HG02852 (cell line): ENCODE measurements around the gene FYB1.

Experiments used
- ATAC-seq: cut with Tn5 transposase; IDR thresholded peaks from one replicate; pipeline ENCODE4 v1.9.1; 2021; ENCODE audit warnings: mild to moderate bottlenecking, moderate library complexity; ENCODE audit not compliant: unreplicated experiment

The FYB1 gene

DNA sequence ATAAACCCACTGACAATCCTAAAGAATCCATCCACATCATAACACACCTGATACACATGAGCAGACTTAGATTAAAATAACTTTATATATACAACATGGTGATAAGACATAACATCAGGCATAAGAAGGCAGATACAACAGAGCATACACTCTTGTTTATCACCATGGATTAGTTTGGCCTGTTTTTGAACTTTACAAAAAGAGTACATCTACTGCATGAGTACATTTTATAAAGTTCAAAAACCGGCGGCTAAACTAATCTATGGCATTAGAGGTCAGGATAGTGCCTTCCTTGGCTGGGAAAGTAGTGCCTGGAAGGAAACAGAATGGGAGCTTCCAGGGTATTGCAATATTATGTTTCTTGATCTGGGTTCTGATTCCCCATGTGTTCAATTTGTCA is 160.3 kb downstream of the FYB1 start:
- no peak for ATAC-seq

GRCh38 chr5:39058178-39058921 is 161.0 kb downstream of the FYB1 start:
- ATAC-seq: peak; percentile 89

GRCh38 chr5:39057734-39058133 is 161.6 kb downstream of the FYB1 start:
- peak; percentile 59 for ATAC-seq

DNA sequence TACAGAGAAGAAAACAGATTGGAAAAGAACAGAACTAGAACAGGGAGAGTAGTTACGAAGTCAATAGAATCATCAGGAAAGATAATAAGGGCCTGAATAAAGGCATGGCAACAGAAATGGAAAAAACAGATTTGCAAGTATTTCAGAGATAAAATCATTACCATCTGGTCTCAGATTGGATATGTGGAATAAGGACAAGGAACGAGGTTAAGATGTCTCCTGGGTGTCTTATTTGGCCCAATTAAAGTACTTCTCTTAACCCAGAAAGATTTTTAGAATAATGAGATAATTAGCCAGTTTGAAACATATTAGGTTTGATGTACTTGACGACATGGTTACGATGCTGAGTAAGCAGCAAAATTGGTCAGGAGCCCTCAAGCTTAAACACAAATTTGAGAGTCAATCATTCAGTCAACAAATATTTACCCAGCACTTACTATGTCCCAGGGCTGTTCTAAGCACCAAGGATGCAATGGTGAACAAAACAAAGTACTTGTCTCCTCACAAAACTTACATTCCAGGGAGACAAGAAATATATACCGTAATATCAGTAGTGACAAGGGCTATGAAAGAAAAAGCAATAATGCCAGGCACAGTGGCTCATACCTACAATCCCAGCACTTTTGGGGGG is 163.5 kb downstream of the FYB1 start:
- ATAC-seq: no peak
